Panc1 (cell line): ENCODE data around the gene SLC9A9. TPM values are rescaled to one million over a fixed set of nuclear protein-coding genes. Genes with fewer than 3 reads are reported as not detected.

Experiments used
- ATAC-seq: fragments of 200-7000 bp; cut with Tn5 transposase; 2 replicates; pipeline ENCODE4 v1.9.1; 2020; ENCODE audit warnings: mild to moderate bottlenecking, moderate library complexity
- BruUV-seq: library from RNA; stranded (reverse); fragments of 400-500 nt; replicated peaks from 2 replicates; lab custom pipeline; 2021; lab: Mats Ljungman, UMichigan
- CTCF ChIA-PET: fragments of 300-600 bp; sonication (Branson Sonifier 250); formaldehyde crosslinking; loops from one replicate; lab custom pipeline; 2022; ENCODE audit warnings: antibody characterized with exemption; lab: Charles Lee
- POLR2A ChIA-PET: fragments of 300-600 bp; sonication (Branson Sonifier 250); formaldehyde crosslinking; loops from one replicate; lab custom pipeline; 2022; ENCODE audit warnings: antibody characterized with exemption; lab: Charles Lee
- DNase-seq: peaks from one replicate; pipeline ENCODE4 v3.0.0-alpha.2; 2010; ENCODE audit warnings: low read depth, low spot score
- H3K27ac ChIP-seq: 2 replicates; pipeline ENCODE4 v1.5.1; 2011; ENCODE audit warnings: mild to moderate bottlenecking, low read length, inconsistent platforms
- H3K27me3 ChIP-seq: fragments of 200-500 bp; sonication (Bioruptor generic); 2 replicates; pipeline ENCODE4 v1.6.0; 2014; ENCODE audit warnings: low read length, inconsistent platforms; ENCODE audit not compliant: control insufficient read depth, insufficient read depth
- H3K36me3 ChIP-seq: fragments of 200-500 bp; sonication (Bioruptor generic); 2 replicates; pipeline ENCODE4 v1.5.1; 2014; ENCODE audit warnings: inconsistent platforms, mild to moderate bottlenecking, low read length, moderate library complexity; ENCODE audit not compliant: control insufficient read depth, insufficient read depth
- H3K4me1 ChIP-seq: 2 replicates; pipeline ENCODE4 v1.5.1; 2011; ENCODE audit warnings: inconsistent platforms, mild to moderate bottlenecking, low read length, moderate library complexity; ENCODE audit not compliant: control insufficient read depth, insufficient read depth
- H3K4me3 ChIP-seq, 2 experiments: 2 replicates each; pipeline ENCODE4 v1.5.1; 2011 to 2012; ENCODE audit warnings: low read depth in 2 of 2, low read length in 2 of 2, mild to moderate bottlenecking in 2 of 2, inconsistent platforms in 1 of 2, moderate library complexity in 1 of 2
- H3K9me3 ChIP-seq: fragments of 200-500 bp; sonication (Bioruptor generic); 2 replicates; pipeline ENCODE4 v1.5.1; 2014; ENCODE audit warnings: low read depth, mild to moderate bottlenecking, inconsistent platforms, low read length, moderate library complexity; ENCODE audit not compliant: control insufficient read depth, insufficient read depth
- CTCF ChIP-seq: fragments of 450-650 bp; IDR thresholded peaks from 2 replicates; pipeline ENCODE4 v1.5.1; 2017; ENCODE audit warnings: mild to moderate bottlenecking
- POLR2AphosphoS5 ChIP-seq: IDR thresholded peaks from 2 replicates; pipeline ENCODE4 v1.6.1; 2012; ENCODE audit warnings: mild to moderate bottlenecking, low read depth, low read length, moderate library complexity
- REST ChIP-seq, 2 experiments: IDR thresholded peaks; 2 replicates each; pipeline ENCODE4 v1.6.1; 2011 to 2012; ENCODE audit warnings: low read depth in 2 of 2, control low read depth in 1 of 2, low read length in 1 of 2, mild to moderate bottlenecking in 1 of 2, moderate library complexity in 1 of 2; ENCODE audit not compliant: insufficient read depth in 1 of 2
- SIN3A ChIP-seq: IDR thresholded peaks from 2 replicates; pipeline ENCODE4 v1.6.1; 2012; ENCODE audit warnings: low read depth, mild to moderate bottlenecking, low read length, moderate library complexity, borderline replicate concordance; ENCODE audit not compliant: insufficient read depth
- TCF7L2 ChIP-seq: IDR thresholded peaks from 2 replicates; pipeline ENCODE4 v1.6.1; 2011; ENCODE audit warnings: mild to moderate bottlenecking, low read depth, low read length, inconsistent platforms
- in situ Hi-C: cut with HindIII; loops from 2 replicates; pipeline ENCODE4 v1.10.0; 2016; ENCODE audit warnings: low sequenced_read_pairs, low pct_unique_long_range_greater_than_20kb
- intact Hi-C: fragments of 100-400 bp; cut with micrococcal nuclease; formaldehyde crosslinking; loops from one replicate; pipeline ENCODE4 v1.10.0; 2022; ENCODE audit not compliant: unreplicated experiment
- total RNA-seq: library from RNA; stranded (reverse); gene quantifications from one replicate; pipeline ENCODE4 v1.2.1, GENCODE V29; 2021; ENCODE audit not compliant: unreplicated experiment

Gene SLC9A9
- total RNA-seq, 1 experiment from 2014 or later, result not detected

- no peak overlapping the region for H3K27ac ChIP-seq
- no peaks in the 10 kb centered on the region for H3K36me3 ChIP-seq
- TF ChIP-seq CTCF (no peak), REST (IDR thresholded peaks at IDR 0.05; ENCODE audit: insufficient read depth in 1 of 2, low read depth in 2 of 2, low read length in 1 of 2) (no peak), TCF7L2 (no peak), POLR2AphosphoS5 (no peak), SIN3A (no peak)
- in situ Hi-C loops, result no loop called here
- no peaks in the 10 kb centered on the region for H3K4me1 ChIP-seq
- H3K4me3 ChIP-seq, result no peak overlapping the region
- ATAC-seq (no peak), DNase-seq (no peak)
- H3K27me3 ChIP-seq, result no peaks in the 10 kb centered on the region
- intact Hi-C loops, result no loop called here
- CTCF ChIA-PET, result no interaction called here
- no TSS peak for BruUV-seq
- POLR2A ChIA-PET, result no interaction called here
- no peaks in the 10 kb centered on the region for H3K9me3 ChIP-seq
Measured at GRCh38 chr3:143363276-143363675, 485.0 kb downstream of the SLC9A9 start.

- H3K4me3 ChIP-seq, result no peak overlapping the region
- H3K4me1 ChIP-seq, result no peaks in the 10 kb centered on the region
- in situ Hi-C loops, result no loop called here
- H3K36me3 ChIP-seq, result no peaks in the 10 kb centered on the region
- no peak for TF ChIP-seq TCF7L2
- no peak for TF ChIP-seq CTCF
- TF ChIP-seq POLR2AphosphoS5, result no peak
- TF ChIP-seq REST (IDR thresholded peaks at IDR 0.05; ENCODE audit: insufficient read depth in 1 of 2, low read depth in 2 of 2, low read length in 1 of 2), result no peak
- no peak for TF ChIP-seq SIN3A
- intact Hi-C loops, result no loop called here
- no peak overlapping the region for H3K27ac ChIP-seq
- BruUV-seq, result no TSS peak
- POLR2A ChIA-PET, result no interaction called here
- ATAC-seq, result no peak
- no peak for DNase-seq
- CTCF ChIA-PET, result no interaction called here
- H3K9me3 ChIP-seq, result no peaks in the 10 kb centered on the region
- no peaks in the 10 kb centered on the region for H3K27me3 ChIP-seq
Measured at GRCh38 chr3:143362115-143362991, 485.9 kb downstream of the SLC9A9 start.
